GM19395 (cell line): ENCODE measurements around the gene PADI6.

ENCODE experiments used
- ATAC-seq: cut with Tn5 transposase; IDR thresholded peaks from one replicate; pipeline ENCODE4 v1.9.1; 2021; ENCODE audit warnings: mild to moderate bottlenecking, moderate library complexity; ENCODE audit not compliant: unreplicated experiment

Gene PADI6

DNA sequence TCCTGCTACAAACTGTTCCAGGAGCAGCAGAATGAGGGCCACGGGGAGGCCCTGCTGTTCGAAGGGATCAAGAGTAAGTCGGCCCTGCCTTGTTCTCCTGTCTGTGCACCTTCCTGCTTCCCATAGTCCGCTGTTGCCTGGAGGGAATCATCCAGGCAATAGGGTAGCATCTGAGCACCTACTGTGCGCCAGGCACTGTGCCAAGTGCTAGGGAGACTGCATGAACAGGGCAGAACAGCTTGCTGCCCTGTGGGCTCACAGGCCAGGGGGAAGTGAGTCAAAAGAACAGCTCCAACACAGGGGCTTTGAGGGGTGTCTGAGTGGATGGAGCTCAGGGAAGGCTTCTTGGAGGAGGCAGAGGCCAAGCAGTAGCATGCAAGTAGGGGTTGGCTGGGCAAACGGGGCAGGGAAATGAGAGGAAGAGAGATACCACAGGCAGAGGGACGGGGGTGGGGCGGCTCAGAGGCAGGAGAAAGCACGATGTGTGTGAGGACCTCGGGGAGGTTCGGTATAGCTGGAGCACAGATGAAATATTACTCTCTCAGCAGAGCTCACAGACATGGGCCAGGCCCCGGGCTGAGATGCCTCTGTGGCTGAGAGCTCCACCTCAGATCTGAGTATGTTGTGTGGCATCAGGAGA lies 15.5 kb upstream of the PADI6 start:
- no peak for ATAC-seq

GRCh38 chr1:17358557-17358956 lies 13.4 kb upstream of the PADI6 start:
- ATAC-seq = no peak

GRCh38 chr1:17359031-17359430 lies 13.0 kb upstream of the PADI6 start:
- ATAC-seq = no peak

- no peak for ATAC-seq
Measured at GRCh38 chr1:17359808-17360207, 12.2 kb upstream of the PADI6 start.

GRCh38 chr1:17360272-17360956 lies 11.6 kb upstream of the PADI6 start:
- no peak for ATAC-seq

- ATAC-seq = no peak
Measured at GRCh38 chr1:17361687-17362086, 10.3 kb upstream of the PADI6 start.

DNA sequence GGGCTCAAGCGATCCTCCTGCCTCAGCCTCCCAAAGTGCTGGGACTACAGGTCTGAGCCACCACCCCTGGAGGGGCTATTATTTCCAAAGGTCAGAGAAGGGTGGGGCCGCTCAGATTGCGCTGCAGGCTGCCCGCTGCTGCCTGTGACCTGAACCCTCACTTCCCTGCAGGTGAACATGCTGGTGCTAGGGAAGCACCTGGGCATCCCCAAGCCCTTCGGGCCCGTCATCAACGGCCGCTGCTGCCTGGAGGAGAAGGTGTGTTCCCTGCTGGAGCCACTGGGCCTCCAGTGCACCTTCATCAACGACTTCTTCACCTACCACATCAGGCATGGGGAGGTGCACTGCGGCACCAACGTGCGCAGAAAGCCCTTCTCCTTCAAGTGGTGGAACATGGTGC lies 8.6 kb upstream of the PADI6 start:
- no peak for ATAC-seq

GRCh38 chr1:17363771-17364170 lies 8.2 kb upstream of the PADI6 start:
- ATAC-seq = no peak

- no peak for ATAC-seq
Measured at GRCh38 chr1:17365293-17365692, 6.7 kb upstream of the PADI6 start.

GRCh38 chr1:17369466-17369865 lies 2.5 kb upstream of the PADI6 start:
- ATAC-seq = no peak

GRCh38 chr1:17370618-17371017 lies 1.4 kb upstream of the PADI6 start:
- ATAC-seq = no peak

- ATAC-seq = no peak
Measured at GRCh38 chr1:17372955-17373354, 959 bp downstream of the PADI6 start.

- ATAC-seq = no peak
Measured at GRCh38 chr1:17375651-17376050, 3.7 kb downstream of the PADI6 start.

DNA sequence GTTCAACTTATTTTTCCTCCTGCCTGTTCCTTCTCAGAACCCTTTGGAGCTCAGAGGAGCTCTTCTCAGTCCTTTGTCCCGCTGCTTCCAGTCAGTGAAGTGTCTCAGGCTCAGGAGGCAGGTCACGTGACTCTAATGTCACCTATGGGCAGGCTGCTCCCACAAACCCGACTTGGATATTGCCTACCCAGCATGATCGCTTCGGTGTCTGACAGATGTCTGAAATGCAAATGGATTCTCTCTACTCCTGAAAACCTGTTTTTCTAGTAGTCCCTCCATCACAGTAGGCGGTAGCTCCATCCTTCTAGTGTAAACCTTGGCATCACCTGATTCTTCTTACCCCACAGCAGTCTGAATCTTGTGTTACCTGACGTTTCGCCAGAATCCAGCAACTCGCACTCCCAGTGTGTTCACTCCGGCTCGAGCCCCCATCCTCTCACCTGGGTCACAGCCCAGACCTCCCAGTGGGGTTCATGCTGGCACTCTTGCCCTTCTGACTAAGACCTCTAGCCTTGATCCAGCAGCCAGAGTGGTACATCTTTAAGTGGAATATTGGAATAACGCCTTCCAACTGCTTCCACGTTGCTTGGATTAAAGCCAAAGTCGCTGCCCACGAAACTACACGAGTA lies 5.4 kb downstream of the PADI6 start:
- ATAC-seq = no peak

- ATAC-seq = no peak
Measured at GRCh38 chr1:17381161-17381560, 9.2 kb downstream of the PADI6 start.

GRCh38 chr1:17392199-17392740 lies 20.3 kb downstream of the PADI6 start:
- no peak for ATAC-seq

GRCh38 chr1:17393230-17393629 lies 21.2 kb downstream of the PADI6 start:
- no peak for ATAC-seq

DNA sequence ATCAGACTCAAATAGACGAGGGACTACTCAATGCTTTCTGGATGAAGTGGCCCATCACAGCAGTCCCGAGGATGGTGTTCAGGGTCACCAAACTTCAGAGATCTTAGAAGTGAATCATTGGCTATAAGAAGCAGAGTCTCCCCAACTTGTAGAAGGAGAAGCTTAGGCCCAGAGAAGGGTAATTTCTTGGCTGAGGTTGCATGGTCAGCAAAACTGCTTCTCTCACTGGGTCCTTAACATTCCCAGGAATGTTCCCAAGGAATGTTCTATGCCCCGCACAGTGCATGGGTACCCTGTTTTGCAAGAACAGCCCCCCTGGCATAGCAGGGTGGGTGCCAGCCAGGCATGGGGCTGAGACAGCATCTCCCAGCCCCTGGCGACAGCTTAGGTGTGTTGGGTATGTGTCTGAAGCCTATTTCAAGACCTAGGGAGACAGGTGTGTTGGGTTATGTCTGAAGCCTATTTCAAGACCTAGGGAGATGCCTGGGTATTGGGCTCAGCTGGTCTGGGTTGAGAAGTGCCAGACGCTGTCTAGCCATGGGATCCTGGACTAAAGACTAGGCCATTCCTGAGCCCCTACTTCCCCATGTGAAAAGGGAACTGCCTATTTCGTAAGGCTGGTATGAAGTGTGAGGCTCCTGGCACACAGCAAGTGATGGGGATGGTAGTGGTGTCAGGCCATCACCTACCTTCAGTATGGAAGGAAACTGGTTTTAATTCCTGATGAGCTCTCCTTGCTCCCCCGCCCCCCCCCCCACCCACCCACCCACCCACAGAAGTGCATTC lies 26.1 kb downstream of the PADI6 start:
- ATAC-seq = no peak

- no peak for ATAC-seq
Measured at GRCh38 chr1:17400725-17401341, 28.8 kb downstream of the PADI6 start.

GRCh38 chr1:17401841-17402240 lies 29.8 kb downstream of the PADI6 start:
- ATAC-seq = no peak

GRCh38 chr1:17403081-17403480 lies 31.1 kb downstream of the PADI6 start:
- no peak for ATAC-seq
